ENCODE data around the gene EYS.

DNA sequence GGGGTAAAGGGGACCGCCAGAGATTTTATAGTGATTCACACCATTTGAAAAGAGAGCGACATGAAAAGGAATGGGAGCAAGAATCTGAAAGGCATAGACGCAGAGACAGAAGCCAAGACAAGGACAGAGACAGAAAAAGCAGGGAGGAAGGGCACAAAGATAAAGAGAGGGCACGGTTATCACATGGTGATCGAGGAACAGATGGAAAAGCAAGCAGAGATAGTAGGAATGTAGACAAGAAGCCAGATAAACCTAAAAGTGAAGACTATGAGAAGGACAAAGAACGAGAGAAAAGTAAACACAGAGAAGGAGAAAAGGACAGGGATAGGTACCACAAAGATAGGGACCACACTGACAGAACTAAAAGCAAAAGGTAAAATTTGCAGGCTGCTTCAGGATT is 1993.7 kb downstream of the EYS start:
- TF ChIP-seq, protein P1, sequence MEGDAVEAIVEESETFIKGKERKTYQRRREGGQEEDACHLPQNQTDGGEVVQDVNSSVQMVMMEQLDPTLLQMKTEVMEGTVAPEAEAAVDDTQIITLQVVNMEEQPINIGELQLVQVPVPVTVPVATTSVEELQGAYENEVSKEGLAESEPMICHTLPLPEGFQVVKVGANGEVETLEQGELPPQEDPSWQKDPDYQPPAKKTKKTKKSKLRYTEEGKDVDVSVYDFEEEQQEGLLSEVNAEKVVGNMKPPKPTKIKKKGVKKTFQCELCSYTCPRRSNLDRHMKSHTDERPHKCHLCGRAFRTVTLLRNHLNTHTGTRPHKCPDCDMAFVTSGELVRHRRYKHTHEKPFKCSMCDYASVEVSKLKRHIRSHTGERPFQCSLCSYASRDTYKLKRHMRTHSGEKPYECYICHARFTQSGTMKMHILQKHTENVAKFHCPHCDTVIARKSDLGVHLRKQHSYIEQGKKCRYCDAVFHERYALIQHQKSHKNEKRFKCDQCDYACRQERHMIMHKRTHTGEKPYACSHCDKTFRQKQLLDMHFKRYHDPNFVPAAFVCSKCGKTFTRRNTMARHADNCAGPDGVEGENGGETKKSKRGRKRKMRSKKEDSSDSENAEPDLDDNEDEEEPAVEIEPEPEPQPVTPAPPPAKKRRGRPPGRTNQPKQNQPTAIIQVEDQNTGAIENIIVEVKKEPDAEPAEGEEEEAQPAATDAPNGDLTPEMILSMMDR (conservative IDR thresholded peaks at IDR 0.05): no peak
- TF ChIP-seq ZFX (IDR thresholded peaks at IDR 0.05): no peak

Measured in C4-2B (cell line).